Gastrocnemius medialis (tissue), 4 donors: Measurements from ENCODE around the gene ARHGAP28.

Experiments
- CTCF ChIP-seq, 5 experiments: fragments of 450-650 bp in 3 of 5; fragments of 200-600 bp in 2 of 5; sonication (generic) in 2 of 5; IDR thresholded peaks in 4 of 5; conservative IDR thresholded peaks in 1 of 5; 1 replicate in 4 of 5; 2 replicates in 1 of 5; pipeline ENCODE4 v1.5.1; 2016 to 2019; ENCODE audit warnings: antibody characterized with exemption in 5 of 5, mild to moderate bottlenecking in 3 of 5, moderate library complexity in 3 of 5
- POLR2A ChIP-seq, 2 donors: fragments of 450-650 bp; IDR thresholded peaks; one replicate each; pipeline ENCODE4 v1.6.1; 2017; ENCODE audit warnings: antibody characterized with exemption in 2 of 2, mild to moderate bottlenecking in 2 of 2, moderate library complexity in 2 of 2

- TF ChIP-seq CTCF (IDR thresholded peaks at IDR 0.05 in 4 of 5, conservative IDR thresholded peaks at IDR 0.05 in 1 of 5) (no peak), POLR2A (IDR thresholded peaks at IDR 0.05) (no peak)
Measured at GRCh38 chr18:6866552-6867085, 137.1 kb downstream of the ARHGAP28 start.
